Midbrain (tissue), 1 donor: ENCODE results near the gene CLDN3.
"Not testable (repeated sequence)": the region's sequence is repeated elsewhere in the genome, so short reads cannot be mapped to it uniquely, and the experiment has no call there.

ENCODE experiments used
- DNase-seq: peaks from one replicate; lab custom pipeline; 2025; lab: John Stamatoyannopoulos, UW

CLDN3 gene

DNA sequence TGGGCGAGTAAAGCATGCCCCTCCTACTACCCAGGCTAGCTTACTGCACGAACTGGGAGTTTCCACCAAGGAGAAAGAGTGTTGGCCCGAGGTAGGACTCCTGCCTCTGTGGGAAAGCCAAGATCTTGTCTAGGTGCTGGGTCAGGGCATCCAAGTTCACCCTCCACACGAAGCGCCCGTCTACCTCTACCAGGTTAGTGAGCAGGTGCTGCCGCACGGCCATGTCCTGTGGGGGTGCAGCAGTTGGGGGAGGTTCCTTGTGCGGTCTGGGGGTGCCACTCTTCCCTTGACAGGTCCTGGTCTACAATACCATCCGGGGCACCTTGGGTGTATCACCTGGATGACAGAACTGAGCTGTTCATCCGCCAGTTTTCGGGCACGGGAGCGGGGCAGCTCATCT lies 33.2 kb downstream of the CLDN3 start:
- DNase-seq = no peak

- DNase-seq = no peak
These were observed 34.6 kb downstream of the CLDN3 start for GRCh38 chr7:73735528-73735905.

- peak; percentile 46 for DNase-seq
These were observed 35.2 kb downstream of the CLDN3 start for GRCh38 chr7:73734619-73735527.

DNA sequence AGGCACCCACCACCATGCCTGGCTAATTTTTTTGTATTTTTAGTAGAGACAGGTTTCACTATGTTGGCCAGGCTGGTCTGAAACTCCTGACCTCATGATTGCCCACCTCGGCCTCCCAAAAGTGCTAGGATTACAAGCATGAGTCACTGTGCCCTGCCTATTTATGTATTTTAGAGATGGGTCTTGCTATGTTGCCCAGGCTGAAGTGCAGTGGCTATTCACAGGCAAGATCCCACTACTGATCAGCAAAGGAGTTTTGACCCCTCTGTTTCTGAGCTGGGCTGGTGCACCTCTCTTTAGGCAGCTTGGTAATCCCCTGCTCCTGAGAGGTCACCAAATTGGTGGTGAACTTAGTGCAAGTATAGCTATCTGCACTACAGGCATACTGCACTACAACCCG lies 37.7 kb downstream of the CLDN3 start:
- DNase-seq = no peak

GRCh38 chr7:73730485-73730884 lies 39.6 kb downstream of the CLDN3 start:
- DNase-seq = no peak

DNA sequence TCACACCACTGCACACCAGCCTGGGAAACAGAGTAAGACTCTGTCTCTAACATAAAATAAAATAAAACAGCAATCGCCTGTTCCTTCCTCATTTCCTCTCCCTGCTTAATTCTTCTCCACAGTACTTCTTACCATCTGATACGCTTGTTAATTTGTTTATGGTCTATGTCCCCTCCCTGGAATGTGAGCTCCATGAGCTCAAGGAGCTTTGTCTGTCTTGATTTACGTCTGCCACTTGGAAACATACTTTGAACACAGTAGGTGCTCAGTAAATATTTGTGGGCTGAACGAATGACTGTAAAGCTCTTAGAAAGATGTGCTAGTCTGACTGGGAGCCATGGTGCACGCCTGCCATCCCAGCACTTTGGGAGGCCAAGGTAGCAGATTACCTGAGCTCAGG lies 41.5 kb downstream of the CLDN3 start:
- DNase-seq = no peak

DNA sequence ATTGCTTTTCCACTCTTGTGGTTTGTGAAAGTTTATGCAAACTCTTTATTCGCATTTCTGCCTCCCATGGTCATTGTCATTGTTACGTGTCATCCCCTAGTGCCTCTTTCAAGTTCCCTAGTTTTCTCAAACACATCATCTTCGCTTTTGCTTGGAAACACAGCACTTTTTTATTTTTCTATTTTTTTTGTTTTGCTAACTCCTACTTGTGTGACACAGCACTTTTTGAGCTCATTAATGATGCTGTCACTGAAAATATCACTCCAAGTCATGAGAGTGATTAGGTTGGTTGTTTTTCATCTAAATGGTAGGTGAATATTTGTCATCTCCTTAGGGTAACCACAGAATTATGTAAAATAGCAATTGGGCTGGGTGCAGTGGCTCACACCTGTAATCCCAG lies 42.1 kb downstream of the CLDN3 start:
- DNase-seq = no peak

- DNase-seq = no peak
These were observed 44.0 kb downstream of the CLDN3 start for GRCh38 chr7:73726083-73726466.

GRCh38 chr7:73723813-73724212 lies 46.3 kb downstream of the CLDN3 start:
- no peak for DNase-seq

DNA sequence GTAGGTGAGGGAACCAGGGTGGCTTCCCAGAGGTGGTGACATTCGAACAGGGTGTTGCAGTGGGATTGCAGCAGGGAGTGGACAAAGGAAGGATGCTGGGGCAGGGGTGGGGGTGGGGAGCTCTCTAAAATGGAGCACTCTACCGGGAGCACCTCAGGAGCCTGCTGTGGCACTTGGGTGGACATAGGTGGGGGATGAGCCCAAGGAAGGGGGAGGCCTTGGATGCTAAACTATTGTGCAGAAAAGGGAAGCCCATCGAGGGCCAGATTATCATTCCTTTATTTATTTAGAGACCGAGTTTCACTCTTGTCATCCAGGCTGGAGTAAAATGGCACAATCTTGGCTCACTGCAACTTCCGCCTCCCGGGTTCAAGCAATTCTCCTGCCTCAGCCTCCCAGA lies 47.3 kb downstream of the CLDN3 start:
- no peak for DNase-seq

- not testable (repeated sequence) for DNase-seq
These were observed 47.9 kb downstream of the CLDN3 start for GRCh38 chr7:73722182-73722581.

GRCh38 chr7:73721377-73721817 lies 48.7 kb downstream of the CLDN3 start:
- DNase-seq = peak; percentile 75

DNA sequence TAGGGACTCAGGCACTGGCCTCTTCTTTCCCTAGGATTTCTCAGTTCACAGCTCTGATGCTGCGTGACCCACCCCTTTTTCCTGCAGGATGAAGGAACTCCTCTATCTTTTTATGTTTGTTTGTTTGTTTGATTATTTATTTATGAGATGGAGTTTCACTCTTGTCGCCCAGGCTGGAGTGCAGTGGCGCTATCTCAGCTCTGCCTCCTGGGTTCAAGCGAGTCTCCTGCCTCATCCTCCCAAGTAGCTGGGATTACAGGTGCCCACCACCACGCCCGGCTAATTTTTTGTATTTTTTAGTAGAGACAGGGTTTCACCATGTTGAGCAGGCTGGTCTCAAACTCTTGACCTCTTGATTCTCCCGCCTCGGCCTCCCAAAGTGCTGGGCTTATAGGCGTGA lies 49.6 kb downstream of the CLDN3 start:
- not testable (repeated sequence) for DNase-seq

GRCh38 chr7:73719806-73720169 lies 50.3 kb downstream of the CLDN3 start:
- no peak for DNase-seq
